NCI-H128 (cell line): ENCODE results near the gene OXNAD1.

Experiments
- DNase-seq: peaks from one replicate; lab custom pipeline; 2025; ENCODE audit not compliant: unreplicated experiment; lab: John Stamatoyannopoulos, UW

OXNAD1 gene

GRCh38 chr3:16273867-16274266 is 8.9 kb downstream of the OXNAD1 start:
- no peak for DNase-seq

GRCh38 chr3:16277471-16277870 is 12.5 kb downstream of the OXNAD1 start:
- DNase-seq: no peak

GRCh38 chr3:16279010-16279801 is 14.2 kb downstream of the OXNAD1 start:
- no peak for DNase-seq

GRCh38 chr3:16280671-16281070 is 15.7 kb downstream of the OXNAD1 start:
- no peak for DNase-seq

GRCh38 chr3:16284633-16285032 is 19.6 kb downstream of the OXNAD1 start:
- DNase-seq: no peak

GRCh38 chr3:16286161-16286560 is 21.1 kb downstream of the OXNAD1 start:
- DNase-seq: no peak

- no peak for DNase-seq
Observed at GRCh38 chr3:16286751-16287543, 21.9 kb downstream of the OXNAD1 start.

- DNase-seq: no peak
Observed at GRCh38 chr3:16288664-16289063, 23.7 kb downstream of the OXNAD1 start.

GRCh38 chr3:16289144-16289889 is 24.3 kb downstream of the OXNAD1 start:
- no peak for DNase-seq

GRCh38 chr3:16290007-16290826 is 25.2 kb downstream of the OXNAD1 start:
- DNase-seq: no peak

- no peak for DNase-seq
Observed at GRCh38 chr3:16290827-16291196, 25.8 kb downstream of the OXNAD1 start.

GRCh38 chr3:16294844-16295243 is 29.8 kb downstream of the OXNAD1 start:
- DNase-seq: no peak

GRCh38 chr3:16295298-16295890 is 30.4 kb downstream of the OXNAD1 start:
- DNase-seq: no peak

GRCh38 chr3:16297997-16298885 is 33.2 kb downstream of the OXNAD1 start:
- no peak for DNase-seq

- no peak for DNase-seq
Observed at GRCh38 chr3:16298891-16299290, 33.9 kb downstream of the OXNAD1 start.

GRCh38 chr3:16299746-16300145 is 34.7 kb downstream of the OXNAD1 start:
- DNase-seq: no peak

- no peak for DNase-seq
Observed at GRCh38 chr3:16300307-16300706, 35.3 kb downstream of the OXNAD1 start.

- no peak for DNase-seq
Observed at GRCh38 chr3:16300881-16301359, 35.9 kb downstream of the OXNAD1 start.

GRCh38 chr3:16301507-16301906 is 36.5 kb downstream of the OXNAD1 start:
- no peak for DNase-seq
